Karpas-422 (cell line): Measurements from ENCODE around the gene URI1. TPM values are rescaled to one million over a fixed set of nuclear protein-coding genes. Genes with fewer than 3 reads are reported as not detected.
"Not testable (repeated sequence)": the region's sequence is repeated elsewhere in the genome, so short reads cannot be mapped to it uniquely, and the experiment has no call there.

Source experiments
- DNase-seq: peaks from one replicate; pipeline ENCODE4 v3.0.0-alpha.2; 2015
- H2AFZ ChIP-seq: fragments of 200-600 bp; sonication (generic); 2 replicates; pipeline ENCODE4 v1.6.1; 2014; ENCODE audit warnings: antibody characterized with exemption, low read length, mixed read lengths
- H3K27ac ChIP-seq: fragments of 200-600 bp; sonication (generic); 2 replicates; pipeline ENCODE4 v1.5.1; 2014; ENCODE audit warnings: mild to moderate bottlenecking, low read length, moderate library complexity
- H3K27me3 ChIP-seq: fragments of 200-600 bp; sonication (generic); 2 replicates; pipeline ENCODE4 v1.6.1; 2014; ENCODE audit warnings: low read length, mixed read lengths
- H3K36me3 ChIP-seq: fragments of 200-600 bp; sonication (generic); 2 replicates; pipeline ENCODE4 v1.6.1; 2014; ENCODE audit warnings: low read length, mixed read lengths; ENCODE audit not compliant: insufficient read depth
- H3K4me1 ChIP-seq: fragments of 200-600 bp; sonication (generic); 2 replicates; pipeline ENCODE4 v1.6.1; 2014; ENCODE audit warnings: mild to moderate bottlenecking, low read length, mixed read lengths
- H3K4me2 ChIP-seq: fragments of 200-600 bp; sonication (generic); 2 replicates; pipeline ENCODE4 v1.6.1; 2014; ENCODE audit warnings: low read length, low read depth, mild to moderate bottlenecking; ENCODE audit not compliant: poor library complexity, severe bottlenecking
- H3K4me3 ChIP-seq: fragments of 200-600 bp; sonication (generic); 2 replicates; pipeline ENCODE4 v1.5.1; 2014; ENCODE audit warnings: mild to moderate bottlenecking, antibody characterized with exemption, low read length, mixed read lengths
- H3K79me2 ChIP-seq: fragments of 200-600 bp; sonication (generic); 2 replicates; pipeline ENCODE4 v1.6.1; 2014; ENCODE audit warnings: mild to moderate bottlenecking, low read length, mixed read lengths
- H3K9ac ChIP-seq: fragments of 200-600 bp; sonication (generic); 2 replicates; pipeline ENCODE4 v1.6.0; 2014; ENCODE audit warnings: low read length
- H3K9me2 ChIP-seq: fragments of 200-600 bp; sonication (generic), shearing (Covaris generic); replicated peaks from 2 replicates; pipeline ENCODE4 v1.6.0; 2014; ENCODE audit warnings: mild to moderate bottlenecking, low read length, moderate library complexity; ENCODE audit not compliant: insufficient read depth
- H3K9me3 ChIP-seq: fragments of 300-700, 200-600 bp; sonication (generic); 2 replicates; pipeline ENCODE4 v1.6.1; 2014; ENCODE audit warnings: low read length, mixed read lengths
- H4K20me1 ChIP-seq: fragments of 200-600 bp; sonication (generic); 2 replicates; pipeline ENCODE4 v1.6.1; 2014; ENCODE audit warnings: mild to moderate bottlenecking, antibody characterized with exemption, low read length, low read depth; ENCODE audit not compliant: insufficient read depth
- total RNA-seq: library from RNA; depleted of rRNA; stranded (reverse); fragments of >200 nt; shearing (Covaris generic); gene quantifications from 2 replicates; pipeline ENCODE4 v1.2.3, GENCODE V29; 2014; ENCODE audit warnings: low replicate concordance

The URI1 gene
- total RNA-seq, 1 experiment from 2014 or later, result 77.7 TPM

DNA sequence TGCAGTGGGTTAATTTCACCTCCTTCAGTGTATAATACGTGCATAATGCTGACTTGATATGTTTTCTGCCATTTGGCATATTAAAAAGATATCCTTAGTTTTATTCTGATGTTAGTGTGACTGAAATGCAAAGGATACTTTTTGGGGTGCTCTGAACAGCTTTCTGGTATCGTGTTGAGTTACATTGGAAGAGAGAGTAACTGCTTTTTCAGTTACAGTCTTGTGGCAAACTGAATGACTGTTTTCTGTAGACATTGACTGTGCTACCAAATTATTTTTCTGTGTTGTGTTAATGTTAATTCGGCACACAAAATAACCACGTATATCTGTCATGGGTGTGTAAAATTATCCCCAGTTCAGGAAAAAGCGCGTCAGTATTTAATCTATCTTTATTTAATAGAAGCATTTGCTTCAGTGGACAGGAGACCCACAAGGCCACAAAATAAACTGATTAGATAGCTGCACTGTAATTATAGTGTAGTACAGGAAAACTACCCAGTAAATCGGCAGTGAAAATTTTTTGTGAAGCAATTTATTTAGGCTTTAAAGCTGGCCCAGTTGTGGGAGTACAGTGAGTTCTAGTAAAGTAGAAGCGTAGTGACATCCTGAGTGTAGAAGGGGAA, 2.5 kb downstream of the URI1 start:
- H2AFZ ChIP-seq, result no peak overlapping the region
- H3K9me3 ChIP-seq, result no peaks in the 10 kb centered on the region
- no peaks in the 10 kb centered on the region for H4K20me1 ChIP-seq
- H3K27me3 ChIP-seq, result no peaks in the 10 kb centered on the region
- peaks cover 30% of the 10 kb centered on the region for H3K4me1 ChIP-seq
- H3K9me2 ChIP-seq, result no peaks in the 10 kb centered on the region
- H3K4me2 ChIP-seq, result peak overlapping the region; percentile 90
- DNase-seq, result no peak
- H3K79me2 ChIP-seq, result peaks cover 63% of the 10 kb centered on the region
- no peak overlapping the region for H3K9ac ChIP-seq
- peaks cover 13% of the 10 kb centered on the region; the same call in 1 of the 2 replicates for H3K36me3 ChIP-seq
- no peak overlapping the region for H3K27ac ChIP-seq
- no peak overlapping the region for H3K4me3 ChIP-seq

DNA sequence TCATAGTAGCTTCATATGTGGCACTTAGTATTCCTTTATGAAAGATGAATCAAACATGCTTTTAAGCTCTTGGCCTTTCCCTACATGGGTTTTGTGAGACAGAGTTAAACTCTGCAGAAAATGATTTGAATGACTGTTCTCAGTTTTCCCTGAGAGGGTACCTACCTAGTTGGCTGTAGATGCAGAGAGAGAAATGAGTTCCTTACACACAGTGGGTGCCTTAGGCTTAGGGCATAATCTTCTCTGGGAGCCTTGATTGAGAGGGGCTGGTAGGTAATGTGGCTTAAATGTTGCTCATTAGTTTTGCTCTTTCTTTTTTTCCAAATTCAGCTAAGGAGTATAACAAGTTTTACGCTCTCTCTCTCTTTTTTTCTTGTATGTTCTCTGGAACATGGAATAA, 3.0 kb downstream of the URI1 start:
- H3K4me3 ChIP-seq, result no peak overlapping the region
- H3K27ac ChIP-seq, result no peak overlapping the region
- DNase-seq, result no peak
- no peaks in the 10 kb centered on the region for H4K20me1 ChIP-seq
- no peak overlapping the region for H3K9ac ChIP-seq
- H3K27me3 ChIP-seq, result no peaks in the 10 kb centered on the region
- H3K4me2 ChIP-seq, result peak overlapping the region; percentile 90
- peaks cover 30% of the 10 kb centered on the region for H3K4me1 ChIP-seq
- H3K36me3 ChIP-seq, result peaks cover 13% of the 10 kb centered on the region; the same call in 1 of the 2 replicates
- H3K9me2 ChIP-seq, result no peaks in the 10 kb centered on the region
- H2AFZ ChIP-seq, result no peak overlapping the region
- H3K9me3 ChIP-seq, result no peaks in the 10 kb centered on the region
- H3K79me2 ChIP-seq, result peaks cover 68% of the 10 kb centered on the region

DNA sequence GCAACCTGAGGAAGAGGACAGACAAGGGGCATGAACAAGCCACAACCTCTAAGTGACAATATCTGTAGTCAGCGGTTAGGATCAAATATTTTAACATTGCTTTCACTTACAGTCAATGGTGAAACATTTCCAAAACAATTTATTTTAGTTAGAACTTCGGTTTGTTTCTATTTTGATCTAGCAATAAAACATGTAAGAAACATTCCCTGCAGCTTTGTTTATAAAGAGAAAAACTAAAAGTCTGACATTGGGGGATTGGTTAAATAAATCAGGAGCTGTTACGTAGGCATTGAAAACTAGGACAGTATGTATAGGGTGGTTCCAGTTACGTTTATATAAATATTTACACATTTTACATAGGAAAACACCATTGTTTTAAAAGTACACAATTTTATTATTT, 3.4 kb downstream of the URI1 start:
- H3K4me1 ChIP-seq, result peaks cover 30% of the 10 kb centered on the region
- no peak overlapping the region for H3K4me2 ChIP-seq
- H3K9me3 ChIP-seq, result no peaks in the 10 kb centered on the region
- DNase-seq, result no peak
- H3K79me2 ChIP-seq, result peaks cover 72% of the 10 kb centered on the region
- H3K9ac ChIP-seq, result no peak overlapping the region
- H3K27ac ChIP-seq, result no peak overlapping the region
- no peaks in the 10 kb centered on the region for H4K20me1 ChIP-seq
- H3K36me3 ChIP-seq, result peaks cover 14% of the 10 kb centered on the region; the same call in 1 of the 2 replicates
- H3K4me3 ChIP-seq, result no peak overlapping the region
- no peak overlapping the region for H2AFZ ChIP-seq
- H3K9me2 ChIP-seq, result no peaks in the 10 kb centered on the region
- H3K27me3 ChIP-seq, result no peaks in the 10 kb centered on the region

DNA sequence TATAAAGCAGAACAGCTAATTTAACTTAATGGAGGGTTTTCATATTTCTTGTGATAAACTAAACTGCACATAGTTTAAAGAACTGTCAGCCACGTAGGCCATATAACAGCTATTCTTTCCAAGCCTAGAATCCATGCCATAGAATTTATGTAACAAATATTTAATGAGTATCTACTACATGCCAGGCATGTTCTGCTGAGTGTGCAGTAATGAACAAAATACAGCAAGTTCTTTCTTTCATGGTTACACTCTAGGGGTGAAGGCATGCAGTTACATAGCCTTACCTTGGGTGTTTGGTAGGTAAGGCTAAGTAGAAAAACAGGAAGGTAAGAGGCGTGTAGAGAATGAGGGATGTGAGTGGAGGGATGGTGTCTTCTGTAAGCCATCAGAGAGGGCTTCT, 4.6 kb downstream of the URI1 start:
- no peak overlapping the region for H2AFZ ChIP-seq
- no peak for DNase-seq
- H4K20me1 ChIP-seq, result no peaks in the 10 kb centered on the region
- H3K36me3 ChIP-seq, result peaks cover 18% of the 10 kb centered on the region; the same call in 1 of the 2 replicates
- H3K9me3 ChIP-seq, result no peaks in the 10 kb centered on the region
- H3K27ac ChIP-seq, result no peak overlapping the region
- no peaks in the 10 kb centered on the region for H3K27me3 ChIP-seq
- no peak overlapping the region for H3K9ac ChIP-seq
- peaks cover 84% of the 10 kb centered on the region for H3K79me2 ChIP-seq
- H3K9me2 ChIP-seq, result no peaks in the 10 kb centered on the region
- H3K4me3 ChIP-seq, result no peak overlapping the region
- H3K4me2 ChIP-seq, result no peak overlapping the region
- peaks cover 27% of the 10 kb centered on the region for H3K4me1 ChIP-seq

DNA sequence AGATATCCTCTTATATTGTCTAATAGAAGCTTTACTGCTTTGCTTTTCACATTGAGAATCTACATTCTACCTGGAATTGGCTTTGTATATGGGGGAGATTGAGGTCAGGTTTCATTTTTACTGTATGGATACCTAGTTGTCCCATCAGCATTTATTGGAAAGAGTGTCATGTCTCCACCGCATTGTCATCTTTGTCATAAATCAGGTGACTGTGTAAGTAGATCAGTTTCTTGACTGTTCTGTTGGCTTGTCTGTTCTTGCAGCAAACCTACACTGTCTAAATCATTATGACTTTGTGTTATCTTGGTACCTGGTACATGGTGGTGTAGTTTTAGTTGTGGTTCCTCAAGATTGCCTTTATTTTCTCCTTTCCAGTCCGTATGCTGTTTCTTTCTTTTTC, 5.8 kb downstream of the URI1 start:
- Histone ChIP-seq H3K4me1 (peaks cover 24% of the 10 kb centered on the region), H3K27ac (no peak overlapping the region), H3K4me2 (no peak overlapping the region)

DNA sequence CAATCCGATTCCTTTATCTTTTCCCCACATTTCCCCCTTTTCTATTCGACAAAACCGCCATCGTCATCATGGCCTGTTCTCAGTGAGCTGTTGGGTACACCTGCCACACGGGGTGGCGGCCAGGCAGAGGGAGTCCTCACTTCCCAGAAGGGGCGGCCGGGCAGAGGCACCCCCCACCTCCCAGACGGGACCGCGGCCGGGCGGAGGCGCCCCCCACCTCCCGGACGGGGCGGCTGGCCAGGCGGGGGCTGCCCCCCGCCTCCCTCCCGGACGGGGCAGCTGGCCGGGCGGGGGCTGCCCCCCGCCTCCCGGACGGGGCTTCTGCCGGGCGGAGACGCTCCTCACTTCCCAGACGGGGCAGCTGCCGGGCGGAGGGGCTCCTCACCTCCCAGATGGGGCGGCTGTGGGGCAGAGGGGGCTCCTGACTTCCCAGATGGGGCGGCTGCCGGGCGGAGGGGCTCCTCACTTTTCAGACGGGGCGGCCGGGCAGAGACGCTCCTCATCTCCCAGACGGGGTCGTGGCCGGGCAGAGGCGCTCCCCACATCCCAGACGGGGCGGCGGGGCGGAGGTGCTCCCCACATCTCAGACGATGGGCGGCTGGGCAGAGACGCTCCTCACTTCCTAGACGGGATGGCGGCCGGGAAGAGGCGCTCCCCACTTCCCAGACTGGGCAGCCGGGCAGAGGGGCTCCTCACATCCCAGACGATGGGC, 6.9 kb downstream of the URI1 start:
- not testable (repeated sequence) for H3K27me3 ChIP-seq, H4K20me1 ChIP-seq, H3K9ac ChIP-seq, H3K27ac ChIP-seq, DNase-seq, H3K4me3 ChIP-seq, H2AFZ ChIP-seq, H3K4me2 ChIP-seq, H3K9me3 ChIP-seq, H3K9me2 ChIP-seq
- Histone ChIP-seq H3K79me2 (peaks cover 91% of the 10 kb centered on the region), H3K4me1 (peaks cover 19% of the 10 kb centered on the region), H3K36me3 (peaks cover 18% of the 10 kb centered on the region; the same call in 1 of the 2 replicates)

More for the DNA sequence above, 5.8 kb downstream of the URI1 start:
- Histone ChIP-seq H3K27me3 (no peaks in the 10 kb centered on the region), H3K4me3 (no peak overlapping the region), H2AFZ (no peak overlapping the region), H3K9me3 (no peaks in the 10 kb centered on the region), H3K9me2 (no peaks in the 10 kb centered on the region), H3K9ac (no peak overlapping the region), H3K36me3 (peaks cover 18% of the 10 kb centered on the region; the same call in 1 of the 2 replicates), H3K79me2 (peaks cover 91% of the 10 kb centered on the region), H4K20me1 (no peaks in the 10 kb centered on the region)
- no peak for DNase-seq

DNA sequence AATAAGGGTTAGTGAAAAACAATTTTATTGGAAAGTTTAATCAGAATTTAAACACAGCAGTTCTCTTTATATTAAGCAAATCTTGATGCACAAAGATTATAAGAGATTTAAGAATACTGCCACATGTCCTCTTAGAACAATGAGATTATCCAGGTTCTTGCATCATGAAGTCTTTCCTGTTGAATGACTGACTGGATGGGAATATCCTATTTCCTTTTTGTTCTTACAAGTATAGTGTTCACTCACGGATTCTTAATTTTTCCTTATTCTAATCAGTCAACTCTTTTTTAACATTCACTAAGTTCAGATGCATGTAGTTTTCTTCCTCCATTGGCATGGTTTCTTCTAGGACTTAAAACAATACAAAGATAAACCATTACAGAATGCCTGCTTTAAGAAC, 10.1 kb downstream of the URI1 start:
- H3K9me3 ChIP-seq, result no peaks in the 10 kb centered on the region
- DNase-seq, result no peak
- peaks cover 3% of the 10 kb centered on the region; the same call in 1 of the 2 replicates for H3K4me1 ChIP-seq
- no peak overlapping the region for H3K9ac ChIP-seq
- H4K20me1 ChIP-seq, result no peaks in the 10 kb centered on the region
- no peak overlapping the region for H3K4me2 ChIP-seq
- H3K4me3 ChIP-seq, result no peak overlapping the region
- H3K27ac ChIP-seq, result no peak overlapping the region
- no peaks in the 10 kb centered on the region for H3K27me3 ChIP-seq
- H3K9me2 ChIP-seq, result no peaks in the 10 kb centered on the region
- peaks cover 92% of the 10 kb centered on the region for H3K79me2 ChIP-seq
- H2AFZ ChIP-seq, result no peak overlapping the region
- peaks cover 7% of the 10 kb centered on the region; the same call in 1 of the 2 replicates for H3K36me3 ChIP-seq

DNA sequence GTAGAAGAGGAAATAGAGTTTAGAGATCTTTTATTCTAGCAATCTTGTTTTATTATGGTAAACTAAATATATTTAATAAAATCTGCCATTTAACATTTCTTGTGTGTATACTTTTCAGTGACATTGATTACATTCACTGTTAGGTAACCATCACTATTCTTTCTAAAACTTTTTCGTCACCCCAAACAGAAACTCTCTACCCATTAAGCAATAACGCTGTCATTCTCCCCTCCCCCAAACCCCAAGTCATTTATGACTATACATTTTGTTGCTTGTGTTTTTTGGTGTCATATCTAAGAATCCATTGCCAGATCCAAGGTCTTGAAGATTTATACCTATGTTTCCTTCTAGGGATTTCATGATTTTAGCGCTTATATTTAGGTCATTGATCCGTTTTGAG, 10.6 kb downstream of the URI1 start:
- no peak for DNase-seq
- Histone ChIP-seq H3K4me3 (no peak overlapping the region), H4K20me1 (no peaks in the 10 kb centered on the region)

More for the DNA sequence above, 10.6 kb downstream of the URI1 start:
- Histone ChIP-seq H3K79me2 (peaks cover 92% of the 10 kb centered on the region), H3K36me3 (peaks cover 5% of the 10 kb centered on the region; the same call in 1 of the 2 replicates), H3K4me1 (peaks cover 3% of the 10 kb centered on the region; the same call in 1 of the 2 replicates), H3K27ac (no peak overlapping the region), H3K4me2 (no peak overlapping the region), H2AFZ (no peak overlapping the region), H3K27me3 (no peaks in the 10 kb centered on the region), H3K9me3 (no peaks in the 10 kb centered on the region), H3K9ac (no peak overlapping the region), H3K9me2 (no peaks in the 10 kb centered on the region)
